Fibroblast of lung (primary cell): ENCODE data around the gene TRIM41. TPM values are rescaled to one million over a fixed set of nuclear protein-coding genes. Genes with fewer than 3 reads are reported as not detected.
A peak's percentile ranks its signal among the peaks of the same experiment; 100 is the strongest.

Source experiments
- DNase-seq, 2 donors: peaks; one replicate each; pipeline versions ENCODE4 v3.0.0 to v3.0.0-alpha.2; 2010; ENCODE audit warnings: low read depth in 2 of 2
- H2AFZ ChIP-seq: 2 replicates; pipeline ENCODE4 v1.5.1; 2012; ENCODE audit warnings: low read length, control low read depth, inconsistent platforms
- H3K27ac ChIP-seq: 2 replicates; pipeline ENCODE4 v1.5.1; 2011; ENCODE audit warnings: low read length, control low read depth; ENCODE audit not compliant: insufficient read depth
- H3K27me3 ChIP-seq: 2 replicates; pipeline ENCODE4 v1.5.1; 2011; ENCODE audit warnings: mild to moderate bottlenecking, low read length; ENCODE audit not compliant: control insufficient read depth, insufficient read depth
- H3K36me3 ChIP-seq: 2 replicates; pipeline ENCODE4 v1.5.1; 2011; ENCODE audit warnings: low read length; ENCODE audit not compliant: control insufficient read depth, insufficient read depth
- H3K4me1 ChIP-seq: 2 replicates; pipeline ENCODE4 v1.5.1; 2011; ENCODE audit warnings: low read length; ENCODE audit not compliant: control insufficient read depth, insufficient read depth; ENCODE audit errors: extremely low read depth
- H3K4me2 ChIP-seq: 2 replicates; pipeline ENCODE4 v1.5.1; 2011; ENCODE audit warnings: low read length, control low read depth; ENCODE audit not compliant: insufficient read depth; ENCODE audit errors: extremely low read depth
- H3K4me3 ChIP-seq, 4 experiments: fragments of 200-600 bp in 1 of 4; sonication (generic) in 1 of 4; replicated peaks in 1 of 4; 2 replicates each; pipeline ENCODE4 v1.5.1; 2011 to 2016; ENCODE audit warnings: low read length in 4 of 4, low read depth in 3 of 4, mild to moderate bottlenecking in 3 of 4, control low read depth in 2 of 4, inconsistent platforms in 1 of 4, mixed read lengths in 1 of 4; ENCODE audit not compliant: insufficient read depth in 1 of 4; ENCODE audit errors: control extremely low read depth in 1 of 4
- H3K79me2 ChIP-seq: 2 replicates; pipeline ENCODE4 v1.5.1; 2012; ENCODE audit warnings: mild to moderate bottlenecking, low read length, inconsistent platforms; ENCODE audit not compliant: control insufficient read depth, insufficient read depth
- H3K9ac ChIP-seq: 2 replicates; pipeline ENCODE4 v1.5.1; 2011; ENCODE audit warnings: mild to moderate bottlenecking, low read length, control low read depth; ENCODE audit not compliant: insufficient read depth
- H3K9me3 ChIP-seq: 2 replicates; pipeline ENCODE4 v1.5.1; 2012; ENCODE audit warnings: low read depth, low read length; ENCODE audit not compliant: control insufficient read depth, insufficient read depth
- H4K20me1 ChIP-seq: 2 replicates; pipeline ENCODE4 v1.5.1; 2011; ENCODE audit warnings: low read length; ENCODE audit not compliant: control insufficient read depth, insufficient read depth; ENCODE audit errors: extremely low read depth
- EZH2 ChIP-seq: IDR thresholded peaks from 2 replicates; pipeline ENCODE4 v1.5.1; 2012; ENCODE audit warnings: low read length, control low read depth, mild to moderate bottlenecking; ENCODE audit errors: missing control alignments
- polyA plus RNA-seq, 2 donors: library from polyadenylated mRNA; depleted of rRNA in 1 of 2; stranded (reverse) in 1 of 2; unstranded in 1 of 2; fragments of >200 nt; gene quantifications; 2 replicates each; pipeline ENCODE4 v1.2.1, GENCODE V29; 2011 to 2012; ENCODE audit warnings: missing spikeins in 1 of 2
- total RNA-seq: library from RNA; depleted of rRNA; stranded (reverse); fragments of >200 nt; gene quantifications from 2 replicates; pipeline ENCODE4 v1.2.1, GENCODE V29; 2014
- TF ChIP-seq, protein P1 (sequence below), 2 donors: IDR thresholded peaks in 1 of 2; conservative IDR thresholded peaks in 1 of 2; 1 replicate in 1 of 2; 2 replicates in 1 of 2; pipeline ENCODE4 v1.5.1; 2011 to 2012; ENCODE audit warnings: low read length in 2 of 2, control low read depth in 1 of 2, inconsistent platforms in 1 of 2, low read depth in 1 of 2, mild to moderate bottlenecking in 1 of 2

The TRIM41 gene
- total and polyA plus RNA-seq, 2 donors (not counting 1 experiment from before 2014, with no cell fraction given): 8.3 to 17.0 TPM

DNA sequence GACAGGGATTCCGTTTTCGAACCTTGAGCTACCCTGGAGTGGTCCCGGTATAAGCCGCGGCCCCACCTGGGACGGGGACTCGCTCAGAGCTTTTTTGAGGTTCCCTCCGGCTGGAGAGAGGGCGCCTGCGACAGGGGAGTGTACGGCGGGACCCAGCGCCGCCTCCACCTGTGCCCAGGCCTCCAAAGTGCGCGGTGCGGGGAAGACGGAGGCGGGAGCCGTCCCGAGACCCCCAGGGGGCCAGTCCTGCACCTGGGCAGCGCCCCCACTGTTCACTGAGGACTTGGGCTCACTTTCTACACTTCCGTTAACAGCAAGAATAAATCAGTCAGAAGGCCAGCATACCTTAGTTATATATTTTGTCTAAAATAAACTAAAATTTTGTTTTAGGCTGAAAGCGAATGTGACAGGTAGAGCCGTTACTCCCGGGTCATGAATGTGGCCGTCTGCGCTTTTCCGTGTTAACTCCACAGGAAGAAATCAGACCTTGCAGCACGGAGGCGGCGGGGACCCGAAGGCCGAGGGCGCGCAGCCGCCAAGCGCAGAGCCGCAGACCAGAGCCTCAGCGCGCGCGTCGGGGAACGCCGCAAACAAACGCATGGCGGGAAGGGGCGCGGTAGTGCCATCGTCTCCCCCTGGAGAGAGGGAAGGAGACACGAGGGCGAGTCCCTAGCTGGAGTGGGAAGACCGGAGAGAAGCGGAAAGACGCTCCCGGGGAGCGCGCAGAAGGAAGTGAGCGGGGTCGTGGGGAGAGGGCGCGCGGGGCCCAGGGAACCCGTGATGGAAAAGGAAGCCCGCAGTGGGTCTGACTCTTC lies 32.2 kb upstream of the TRIM41 start:
- H3K9ac ChIP-seq: peak overlapping the region; percentile 51
- TF ChIP-seq EZH2: no peak
- TF ChIP-seq, protein P1, sequence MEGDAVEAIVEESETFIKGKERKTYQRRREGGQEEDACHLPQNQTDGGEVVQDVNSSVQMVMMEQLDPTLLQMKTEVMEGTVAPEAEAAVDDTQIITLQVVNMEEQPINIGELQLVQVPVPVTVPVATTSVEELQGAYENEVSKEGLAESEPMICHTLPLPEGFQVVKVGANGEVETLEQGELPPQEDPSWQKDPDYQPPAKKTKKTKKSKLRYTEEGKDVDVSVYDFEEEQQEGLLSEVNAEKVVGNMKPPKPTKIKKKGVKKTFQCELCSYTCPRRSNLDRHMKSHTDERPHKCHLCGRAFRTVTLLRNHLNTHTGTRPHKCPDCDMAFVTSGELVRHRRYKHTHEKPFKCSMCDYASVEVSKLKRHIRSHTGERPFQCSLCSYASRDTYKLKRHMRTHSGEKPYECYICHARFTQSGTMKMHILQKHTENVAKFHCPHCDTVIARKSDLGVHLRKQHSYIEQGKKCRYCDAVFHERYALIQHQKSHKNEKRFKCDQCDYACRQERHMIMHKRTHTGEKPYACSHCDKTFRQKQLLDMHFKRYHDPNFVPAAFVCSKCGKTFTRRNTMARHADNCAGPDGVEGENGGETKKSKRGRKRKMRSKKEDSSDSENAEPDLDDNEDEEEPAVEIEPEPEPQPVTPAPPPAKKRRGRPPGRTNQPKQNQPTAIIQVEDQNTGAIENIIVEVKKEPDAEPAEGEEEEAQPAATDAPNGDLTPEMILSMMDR (conservative IDR thresholded peaks at IDR 0.05 in 1 of 2, IDR thresholded peaks at IDR 0.05 in 1 of 2; ENCODE audit: low read depth in 1 of 2, low read length in 2 of 2): no peak
- H3K36me3 ChIP-seq: no peaks in the 10 kb centered on the region
- H2AFZ ChIP-seq: peak overlapping the region; percentile 88
- H3K27ac ChIP-seq: peak overlapping the region; percentile 56
- H4K20me1 ChIP-seq: no peaks in the 10 kb centered on the region
- H3K4me1 ChIP-seq: no peaks in the 10 kb centered on the region
- no peaks in the 10 kb centered on the region for H3K27me3 ChIP-seq
- H3K4me3 ChIP-seq: peak overlapping the region; percentile 82 to 96 (median 85)
- H3K79me2 ChIP-seq: no peaks in the 10 kb centered on the region
- H3K4me2 ChIP-seq: peak overlapping the region; percentile 98
- H3K9me3 ChIP-seq: no peaks in the 10 kb centered on the region
- DNase-seq: peak; percentile 43 to 59

DNA sequence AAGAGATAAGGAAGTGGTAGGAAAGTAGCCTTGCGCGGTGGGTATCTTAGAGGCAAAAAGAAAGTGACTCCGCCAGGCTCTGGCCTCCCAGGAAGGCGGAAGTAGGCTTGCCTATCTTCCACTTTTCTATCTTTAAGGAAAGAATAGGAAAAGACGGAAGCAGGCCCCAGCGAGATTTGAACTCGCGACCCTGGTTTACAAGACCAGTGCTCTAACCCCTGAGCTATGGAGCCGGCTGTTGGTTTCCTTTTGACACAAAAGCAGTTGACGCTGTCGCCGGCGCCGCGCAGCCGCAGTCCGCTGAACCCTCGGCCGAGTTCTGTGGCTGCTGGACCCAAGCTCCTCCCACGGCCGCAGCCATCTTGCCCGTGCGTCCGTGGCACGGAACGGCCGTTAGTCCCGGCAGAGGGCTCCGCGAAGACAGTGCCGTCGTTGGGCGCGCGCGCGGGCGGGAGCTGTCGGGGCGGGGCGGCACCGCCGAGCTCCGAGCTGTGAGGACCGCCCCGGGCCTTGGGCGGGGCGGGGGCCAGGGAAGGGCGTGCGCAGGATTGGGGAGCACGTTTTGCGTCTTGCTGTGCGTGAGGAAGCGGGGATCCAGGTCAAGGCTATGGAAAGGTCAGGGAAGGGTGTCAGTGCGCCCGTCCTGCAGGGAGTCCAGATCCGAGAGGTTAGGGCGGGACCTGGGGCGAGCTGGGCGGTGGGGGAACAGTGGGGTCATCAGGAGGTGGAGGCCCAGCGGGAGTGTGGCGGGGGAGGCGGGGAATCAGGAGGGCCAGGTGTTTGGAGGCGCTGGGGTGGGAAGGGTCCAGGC lies 31.4 kb upstream of the TRIM41 start:
- Histone ChIP-seq H3K9ac (peak overlapping the region; percentile 70), H3K4me2 (peak overlapping the region; percentile 98), H3K36me3 (no peaks in the 10 kb centered on the region), H4K20me1 (no peaks in the 10 kb centered on the region), H2AFZ (peak overlapping the region; percentile 88), H3K4me1 (no peaks in the 10 kb centered on the region), H3K79me2 (no peaks in the 10 kb centered on the region), H3K27ac (peak overlapping the region; percentile 66), H3K27me3 (no peaks in the 10 kb centered on the region), H3K4me3 (peak overlapping the region; percentile 82 to 96 (median 85)), H3K9me3 (no peaks in the 10 kb centered on the region)
- peak; percentile 92 to 96 for DNase-seq
- TF ChIP-seq EZH2: no peak
- TF ChIP-seq, protein P1 (conservative IDR thresholded peaks at IDR 0.05 in 1 of 2, IDR thresholded peaks at IDR 0.05 in 1 of 2; ENCODE audit: low read depth in 1 of 2, low read length in 2 of 2): no peak
